ENCODE data around the gene B4GALNT2.

B4GALNT2 gene

GRCh38 chr17:49213847-49214246 lies 81.3 kb downstream of the B4GALNT2 start:
- no peak for DNase-seq (ENCODE audit: low spot score)

DNA sequence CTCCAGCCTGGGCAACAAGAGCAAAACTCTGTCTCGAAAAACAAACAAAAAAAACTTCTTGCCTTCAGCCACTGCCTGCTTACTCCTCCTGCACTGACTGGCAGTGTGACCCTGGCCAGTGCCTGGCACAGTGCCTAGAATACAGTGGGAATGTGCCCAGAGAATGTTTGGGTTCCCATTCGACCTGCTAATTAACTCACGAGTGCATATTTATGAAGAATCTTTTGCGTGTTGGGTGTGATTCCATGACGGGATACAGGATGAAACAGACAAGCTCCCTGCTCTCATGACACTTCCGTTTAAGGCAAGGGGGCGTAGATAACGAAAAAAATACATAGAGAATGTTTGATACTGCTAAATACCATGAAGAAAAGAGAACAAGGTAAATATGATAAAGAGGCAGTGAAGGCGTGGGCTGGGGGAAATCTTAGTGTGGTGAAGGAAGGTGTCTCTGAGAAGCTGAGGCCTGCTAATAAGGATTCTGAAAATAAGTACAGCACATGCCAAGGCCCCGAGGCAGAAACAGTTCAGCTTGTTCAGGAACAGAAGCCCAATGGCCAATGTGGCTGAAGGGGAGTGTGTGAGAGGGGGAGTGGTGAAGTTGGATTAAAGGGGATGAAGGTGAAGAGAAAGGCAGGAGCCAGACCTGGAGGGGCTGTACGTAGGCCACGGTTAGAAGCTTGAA lies 82.2 kb downstream of the B4GALNT2 start:
- no peak for DNase-seq (ENCODE audit: low spot score)

DNA sequence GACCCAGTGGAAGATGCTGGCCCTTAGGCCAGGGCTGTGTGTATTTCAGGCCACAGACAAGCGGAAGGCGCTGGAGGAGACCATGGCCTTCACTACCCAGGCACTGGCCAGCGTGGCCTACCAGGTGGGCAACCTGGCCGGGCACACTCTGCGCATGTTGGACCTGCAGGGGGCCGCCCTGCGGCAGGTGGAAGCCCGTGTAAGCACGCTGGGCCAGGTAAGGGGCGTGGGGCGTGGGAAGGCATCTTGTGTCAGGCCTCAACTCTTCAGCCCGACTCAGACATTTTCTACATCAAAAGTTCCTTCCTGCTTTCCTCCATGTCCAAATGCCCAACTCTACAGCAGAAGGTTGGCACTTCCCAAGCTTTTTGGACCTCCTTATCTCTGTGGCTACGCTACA lies 83.9 kb downstream of the B4GALNT2 start:
- DNase-seq (ENCODE audit: low spot score): no peak

DNA sequence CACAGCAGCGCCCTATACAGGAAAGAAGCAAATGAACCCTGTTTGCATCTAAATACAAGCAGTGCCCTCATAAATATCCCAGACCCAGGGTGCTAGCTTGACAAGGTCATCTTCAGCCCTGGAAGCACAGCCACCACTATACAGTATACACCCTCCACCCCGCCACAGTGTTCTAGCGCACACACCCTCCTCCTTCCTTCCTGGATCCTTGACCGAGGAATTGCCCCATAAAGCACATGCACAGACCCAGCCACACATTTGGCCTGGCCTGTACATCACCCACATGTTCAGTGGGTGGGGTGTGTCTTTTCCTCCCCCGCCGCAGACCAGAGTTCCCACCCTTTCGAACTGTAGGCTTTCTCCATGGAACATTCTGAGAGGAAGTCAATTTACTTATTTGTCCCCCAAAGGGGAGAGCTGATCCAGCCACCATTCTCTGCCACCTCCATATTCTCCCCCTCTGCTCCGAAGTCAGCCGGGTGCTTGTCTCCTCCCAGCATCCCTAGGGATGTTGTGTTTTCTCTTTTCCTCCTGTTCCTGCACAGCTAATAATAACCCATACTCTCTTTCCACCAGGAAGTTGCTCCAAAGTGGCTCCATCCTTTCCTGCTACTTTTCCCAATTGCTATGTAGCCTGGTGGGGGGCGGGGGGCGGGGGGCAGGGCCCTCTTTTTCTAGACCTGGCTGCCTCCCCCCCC lies 84.5 kb downstream of the B4GALNT2 start:
- no peak for DNase-seq (ENCODE audit: low spot score)

GRCh38 chr17:49217651-49218413 lies 85.3 kb downstream of the B4GALNT2 start:
- DNase-seq (ENCODE audit: low spot score): peak; percentile 78

DNA sequence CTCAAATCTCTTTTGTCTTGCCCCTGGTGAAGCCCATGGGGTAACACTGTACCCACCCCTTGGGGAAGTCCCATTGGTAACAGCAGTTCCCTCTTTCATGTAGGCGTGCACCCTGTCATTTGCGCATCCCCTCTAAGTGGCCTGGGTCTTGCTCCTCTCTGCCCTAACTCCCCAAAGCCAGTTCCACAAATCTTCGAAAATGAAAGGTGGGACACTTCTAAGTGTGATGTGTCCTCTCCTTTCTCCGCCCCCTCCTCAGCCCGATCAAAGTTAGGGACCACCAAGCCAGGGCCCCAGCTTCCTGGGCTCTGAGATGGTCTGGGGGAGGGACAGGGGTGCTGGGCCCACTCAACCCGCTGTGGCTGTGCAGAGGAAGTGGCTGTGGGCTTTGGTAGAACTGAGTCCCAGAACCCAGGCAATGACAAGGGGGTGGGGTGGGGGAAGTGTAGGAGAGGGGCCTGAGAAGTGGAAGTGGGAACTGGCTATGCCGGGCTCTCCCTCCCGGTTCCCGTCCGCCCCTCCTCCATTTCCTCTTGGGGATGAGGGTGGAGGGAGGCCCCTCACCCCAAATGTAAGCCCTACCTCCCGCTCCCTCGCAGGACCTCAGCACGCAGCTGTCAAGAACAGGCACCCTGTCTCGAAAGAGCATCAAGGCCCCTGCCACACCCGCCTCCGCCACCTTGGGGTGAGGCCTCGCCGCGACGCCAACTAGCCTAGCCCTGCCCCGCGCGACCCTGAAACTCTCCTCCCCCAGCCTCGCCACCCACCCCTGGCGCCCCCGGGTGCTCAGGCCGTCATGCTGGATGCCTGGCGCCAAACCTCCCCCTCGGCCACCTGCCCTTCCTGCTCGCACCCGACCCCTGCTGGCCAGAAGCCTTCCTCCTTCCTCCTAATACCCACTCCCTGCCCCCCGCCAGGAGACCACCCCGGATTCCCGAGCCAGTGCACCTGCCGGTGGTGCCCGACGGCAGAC lies 86.7 kb downstream of the B4GALNT2 start:
- DNase-seq (ENCODE audit: low spot score): peak; percentile 79

DNA sequence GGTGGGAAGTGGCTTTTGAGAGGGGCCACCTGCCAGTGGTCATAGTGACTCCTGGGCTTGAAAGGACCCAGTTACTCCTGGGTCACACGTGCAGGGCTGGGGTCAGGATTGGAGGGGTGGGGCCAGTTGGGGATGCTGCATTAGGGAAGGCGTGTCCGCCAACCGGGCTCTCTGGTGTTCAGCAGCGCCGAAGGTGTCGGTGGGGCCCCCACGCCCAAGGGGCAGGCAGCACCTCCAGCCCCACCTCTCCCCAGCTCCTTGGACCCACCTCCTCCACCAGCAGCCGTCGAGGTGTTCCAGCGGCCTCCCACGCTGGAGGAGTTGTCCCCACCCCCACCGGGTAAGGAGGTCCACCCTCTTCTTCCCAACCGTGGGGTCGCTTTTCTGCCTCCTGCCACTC lies 87.4 kb downstream of the B4GALNT2 start:
- DNase-seq (ENCODE audit: low spot score): no peak

GRCh38 chr17:49223168-49223516 lies 90.6 kb downstream of the B4GALNT2 start:
- no peak for DNase-seq (ENCODE audit: low spot score)

DNA sequence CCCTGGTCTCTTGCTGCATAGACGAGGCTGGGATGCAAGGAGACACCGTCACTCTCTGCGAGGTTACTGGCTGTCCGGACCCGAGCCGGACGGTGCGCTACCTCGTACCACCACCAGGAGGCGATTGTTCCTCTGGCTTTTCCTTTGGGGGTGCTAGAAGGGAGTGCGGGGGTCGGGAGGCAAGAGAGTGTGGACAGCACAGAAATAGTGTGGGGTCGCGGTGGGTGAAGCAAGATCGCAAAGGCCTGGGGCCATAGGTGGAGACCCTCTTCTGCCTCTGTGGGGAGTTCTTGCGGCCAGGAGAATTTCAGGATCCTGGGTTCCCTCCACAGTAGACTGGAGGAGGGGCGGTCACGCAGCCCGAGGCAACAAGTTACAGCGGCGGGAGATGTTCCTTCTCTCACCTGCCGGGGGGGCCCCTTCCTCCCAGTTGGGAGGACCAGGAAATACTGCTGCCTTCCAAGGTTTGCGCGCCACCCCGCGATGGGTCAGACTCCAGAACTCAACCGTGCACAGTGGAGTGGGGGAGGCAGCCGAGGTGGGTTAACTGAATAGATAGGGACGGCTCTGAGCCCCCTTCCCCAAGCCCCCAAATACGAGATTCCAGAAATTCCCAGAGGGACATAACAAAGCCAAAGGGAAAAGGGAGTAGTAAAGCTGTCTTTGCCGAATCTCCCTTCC lies 91.1 kb downstream of the B4GALNT2 start:
- DNase-seq (ENCODE audit: low spot score): peak; percentile 67

DNA sequence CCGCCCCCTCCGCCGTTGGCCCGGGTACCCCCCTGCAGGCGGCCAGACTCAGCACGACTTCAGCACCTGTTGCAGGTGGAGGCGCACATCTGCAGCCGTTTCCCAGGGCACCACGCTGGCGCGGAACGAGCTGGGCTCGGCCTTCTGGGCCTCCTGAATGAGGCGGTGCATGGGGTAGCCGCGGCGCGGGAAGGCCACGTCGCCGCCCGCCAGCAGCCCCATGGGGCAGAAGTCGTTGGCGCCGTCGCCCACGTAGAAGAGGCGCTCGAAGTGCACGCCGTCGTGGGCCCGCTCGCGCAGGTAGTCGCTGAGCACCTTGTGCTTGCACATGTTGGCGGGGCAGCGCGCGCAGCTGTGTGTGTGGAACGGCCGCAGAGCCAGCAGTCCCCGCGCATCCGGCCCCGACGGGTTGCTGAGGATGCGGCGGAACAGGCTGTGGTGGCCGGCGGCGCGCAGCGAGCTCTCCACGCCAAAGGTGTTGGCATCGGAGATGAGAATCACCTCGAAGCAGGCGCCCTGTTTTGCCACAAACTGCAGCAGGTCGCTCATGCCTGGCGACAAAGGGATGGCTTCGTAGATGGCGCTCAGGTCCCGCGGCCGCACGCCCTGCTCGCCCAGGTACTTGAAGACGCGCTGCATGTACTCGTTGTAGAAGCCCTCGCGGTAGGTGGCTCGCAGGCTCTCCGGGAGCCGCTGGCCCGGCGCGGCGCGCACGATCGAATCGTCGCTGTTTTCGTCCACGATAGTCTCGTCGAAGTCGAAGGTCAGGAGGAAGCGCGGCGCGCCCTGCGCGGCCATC lies 91.8 kb downstream of the B4GALNT2 start:
- DNase-seq (ENCODE audit: low spot score): peak; percentile 61

DNA sequence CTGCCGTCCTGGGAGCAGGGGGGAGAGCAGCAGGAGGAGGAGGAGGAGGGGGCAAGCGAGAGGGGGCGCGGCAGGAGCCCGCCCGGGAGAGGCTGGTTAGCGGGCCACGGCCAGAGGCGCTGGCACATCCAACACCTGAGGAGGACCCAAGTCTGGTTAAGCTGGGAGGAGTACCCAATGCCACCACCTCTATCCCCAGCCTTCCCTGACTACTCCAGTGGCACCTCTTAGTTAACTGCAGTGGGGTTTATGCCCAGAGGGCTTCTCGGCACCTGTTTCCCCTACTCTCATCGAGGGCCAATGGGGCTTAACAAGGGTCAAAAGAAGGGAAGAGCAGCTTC lies 92.4 kb downstream of the B4GALNT2 start:
- no peak for DNase-seq (ENCODE audit: low spot score)

DNA sequence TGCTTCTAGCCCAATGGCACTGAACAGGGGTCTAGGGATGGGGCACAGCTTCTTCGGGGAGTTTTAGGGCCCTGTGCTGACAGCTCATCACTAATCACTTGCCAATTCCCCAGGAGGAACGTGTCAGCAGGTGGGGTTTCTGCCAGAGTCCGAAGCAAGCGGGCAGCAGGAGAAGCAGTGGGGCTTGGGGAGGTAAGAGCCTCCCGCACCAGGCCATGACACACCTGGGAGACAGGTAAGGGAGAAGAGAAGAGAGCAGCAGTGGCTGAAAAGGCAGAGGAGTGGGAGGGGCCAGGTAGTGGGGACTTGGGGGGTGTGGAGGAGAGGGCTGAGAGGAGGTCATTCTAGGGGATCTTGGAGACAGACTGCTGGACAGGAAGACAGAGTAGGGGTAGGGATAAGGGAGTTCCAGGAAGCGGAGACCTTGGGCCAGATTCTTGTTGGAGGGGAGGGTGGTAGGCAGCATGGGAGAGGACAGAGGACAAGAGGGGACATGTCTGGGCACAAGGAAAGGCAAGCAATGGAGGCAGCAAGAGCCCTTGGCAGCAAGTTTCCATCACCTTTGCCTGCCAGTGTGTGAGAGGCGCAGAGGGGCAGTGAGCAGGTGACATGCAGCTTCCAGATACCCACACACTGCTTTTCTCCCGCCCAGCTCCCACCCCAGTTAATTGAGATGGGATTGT lies 93.1 kb downstream of the B4GALNT2 start:
- no peak for DNase-seq (ENCODE audit: low spot score)

All from NAMALWA (cell line).